ENCODE measurements around the gene TMEM255B. TPM values are rescaled to one million over a fixed set of nuclear protein-coding genes. Genes with fewer than 3 reads are reported as not detected.

TMEM255B gene
- total and polyA plus RNA-seq, 9 of the 15 experiments (the other 6 are each of a cell fraction or from before 2014, with no cell fraction given): 0.01 to 0.75 (median 0.23) TPM

- POLR2A ChIA-PET: no interaction called here
- no peak overlapping the region for H2AFZ ChIP-seq (ENCODE audit: low read depth, low read length)
- no TSS peak for BruUV-seq (replicated peaks)
- FAIRE-seq: no peak
- no peaks in the 10 kb centered on the region for H3K27me3 ChIP-seq (ENCODE audit: control insufficient read depth in 2 of 2, insufficient read depth in 2 of 2, low read length in 2 of 2)
- H3K4me3 ChIP-seq: no peak overlapping the region
- in situ Hi-C loops (cut with MboI) (no loop called here), intact Hi-C loops (cut with micrococcal nuclease) (no loop called here)
- H3K27ac ChIP-seq (ENCODE audit: extremely low read depth, low read depth, low read length): no peak overlapping the region
- DNase-seq (ENCODE audit: extremely low read depth in 1 of 4, low spot score in 3 of 4): no peak
- no peaks in the 10 kb centered on the region for H3K36me3 ChIP-seq (ENCODE audit: control insufficient read depth, insufficient read depth, low read length)
- H4K20me1 ChIP-seq (replicated peaks; ENCODE audit: control insufficient read depth, insufficient read depth, low read length): no peaks in the 10 kb centered on the region
- WGBS (ENCODE audit: insufficient coverage, low coverage, missing lambda C conversion rate): 63% methylated on average over 20 of the region's 26 CpGs
- no peak overlapping the region for H3K9ac ChIP-seq (ENCODE audit: insufficient read depth in 1 of 2, low read depth in 2 of 2, low read length in 2 of 2)
- no peaks in the 10 kb centered on the region for H3K79me2 ChIP-seq (ENCODE audit: control insufficient read depth, insufficient read depth, low read length)
- CTCF ChIA-PET (ENCODE audit: low intra/inter-chr PET ratio): no interaction called here
- H3K9me3 ChIP-seq (replicated peaks; ENCODE audit: control insufficient read depth, insufficient read depth, low read depth, low read length): no peaks in the 10 kb centered on the region
- TF ChIP-seq XRCC3 (IDR thresholded peaks at IDR 0.05): no peak
- TF ChIP-seq ZNF717 (CRISPR knock-in tag; IDR thresholded peaks at IDR 0.05): no peak
- no peak for TF ChIP-seq ILF3 (IDR thresholded peaks at IDR 0.05; ENCODE audit: borderline replicate concordance)
- TF ChIP-seq SMARCC2 (IDR thresholded peaks at IDR 0.05; ENCODE audit: low read depth): no peak
- peak; percentile 69 for TF ChIP-seq CTCFL (IDR thresholded peaks at IDR 0.05; ENCODE audit: borderline replicate concordance, insufficient read depth, low read depth, low read length, poor library complexity, severe bottlenecking)
- peak; percentile 11; the same call in 1 of the 2 replicates for TF ChIP-seq ZBTB33 (CRISPR knock-in tag; IDR thresholded peaks at IDR 0.05)
- TF ChIP-seq CTCF (IDR thresholded peaks at IDR 0.05 in 2 of 3, conservative IDR thresholded peaks at IDR 0.05 in 1 of 3; ENCODE audit: insufficient read depth in 2 of 3, low read depth in 1 of 3, low read length in 3 of 3): 0 out of 6 replicates have a peak, but pooled peaks of 1 of the 3 experiments have one; percentile 9
- H3K4me1 ChIP-seq (replicated peaks in 1 of 2; ENCODE audit: control insufficient read depth in 2 of 2, insufficient read depth in 2 of 2, low read length in 2 of 2): peaks cover 5 to 17% of the 10 kb centered on the region in 2 experiments; a peak in 4 of 5 replicates
- peak; percentile 62; the same call in 2 of the 3 replicates for ATAC-seq
- no peaks in the 10 kb centered on the region for H3K9me1 ChIP-seq (ENCODE audit: control insufficient read depth, insufficient read depth, low read length)
- H3K4me2 ChIP-seq (ENCODE audit: insufficient read depth, low read length): no peak overlapping the region
Measured at GRCh38 chr13:113843864-113844556, 85.0 kb downstream of the TMEM255B start.
